ELR (cell line): ENCODE data around the gene IQSEC3.
"Not testable (repeated sequence)": the region's sequence is repeated elsewhere in the genome, so short reads cannot be mapped to it uniquely, and the experiment has no call there.

Experiments
- DNase-seq: peaks from one replicate; pipeline ENCODE4 v3.0.0-alpha.2; 2015; ENCODE audit warnings: low read depth

Gene IQSEC3

GRCh38 chr12:66428-66781 is at the start of gene IQSEC3:
IQSEC3 (plus strand) TSS chr12:66767; CDS start chr12:66883, 116 bp downstream.
- not testable (repeated sequence) for DNase-seq

GRCh38 chr12:17370-18340 is 48.9 kb upstream of the IQSEC3 start:
- DNase-seq, result not testable (repeated sequence)

DNA sequence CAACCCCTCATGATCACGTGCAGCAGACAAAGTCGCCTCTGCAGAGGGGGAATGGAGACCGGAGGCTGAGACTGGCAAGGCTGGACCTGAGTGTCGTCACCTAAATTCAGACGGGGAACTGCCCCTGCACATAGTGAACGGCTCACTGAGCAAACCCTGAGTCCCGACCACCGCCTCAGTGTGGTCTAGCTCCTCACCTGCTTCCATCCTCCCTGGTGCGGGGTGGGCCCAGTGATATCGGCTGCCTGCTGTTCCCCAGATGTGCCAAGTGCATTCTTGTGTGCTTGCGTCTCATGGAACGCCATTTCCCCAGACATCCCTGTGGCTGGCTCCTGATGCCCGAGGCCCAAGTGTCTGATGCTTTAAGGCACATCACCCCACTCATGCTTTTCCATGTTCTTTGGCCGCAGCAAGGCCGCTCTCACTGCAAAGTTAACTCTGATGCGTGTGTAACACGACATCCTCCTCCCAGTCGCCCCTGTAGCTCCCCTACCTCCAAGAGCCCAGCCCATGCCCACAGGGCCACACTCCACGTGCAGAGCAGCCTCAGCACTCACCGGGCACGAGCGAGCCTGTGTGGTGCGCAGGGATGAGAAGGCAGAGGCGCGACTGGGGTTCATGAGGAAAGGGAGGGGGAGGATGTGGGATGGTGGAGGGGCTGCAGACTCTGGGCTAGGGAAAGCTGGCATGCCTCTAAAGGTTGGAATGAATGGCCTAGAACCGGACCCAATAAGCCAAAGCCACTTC is 47.6 kb upstream of the IQSEC3 start:
- DNase-seq, result not testable (repeated sequence)

GRCh38 chr12:19906-20305 is 46.7 kb upstream of the IQSEC3 start:
- not testable (repeated sequence) for DNase-seq

DNA sequence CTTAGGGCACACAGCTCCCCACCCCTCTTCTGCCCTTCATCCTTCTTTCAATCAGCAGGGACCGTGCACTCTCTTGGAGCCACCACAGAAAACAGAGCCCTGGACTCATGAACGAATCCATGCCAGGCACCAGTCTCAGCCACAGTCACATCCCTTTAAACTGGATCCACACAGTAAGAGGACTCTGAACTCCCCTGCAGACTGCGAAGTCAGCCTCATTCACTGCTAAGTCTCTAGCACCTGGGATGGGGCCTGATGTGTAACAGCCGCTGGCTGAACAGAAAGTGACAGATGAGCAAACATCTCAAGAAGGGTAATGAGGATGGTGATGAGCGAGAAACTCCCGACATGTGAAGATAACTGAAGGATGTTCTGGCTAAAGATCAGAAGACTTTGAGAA is 45.8 kb upstream of the IQSEC3 start:
- no peak for DNase-seq

DNA sequence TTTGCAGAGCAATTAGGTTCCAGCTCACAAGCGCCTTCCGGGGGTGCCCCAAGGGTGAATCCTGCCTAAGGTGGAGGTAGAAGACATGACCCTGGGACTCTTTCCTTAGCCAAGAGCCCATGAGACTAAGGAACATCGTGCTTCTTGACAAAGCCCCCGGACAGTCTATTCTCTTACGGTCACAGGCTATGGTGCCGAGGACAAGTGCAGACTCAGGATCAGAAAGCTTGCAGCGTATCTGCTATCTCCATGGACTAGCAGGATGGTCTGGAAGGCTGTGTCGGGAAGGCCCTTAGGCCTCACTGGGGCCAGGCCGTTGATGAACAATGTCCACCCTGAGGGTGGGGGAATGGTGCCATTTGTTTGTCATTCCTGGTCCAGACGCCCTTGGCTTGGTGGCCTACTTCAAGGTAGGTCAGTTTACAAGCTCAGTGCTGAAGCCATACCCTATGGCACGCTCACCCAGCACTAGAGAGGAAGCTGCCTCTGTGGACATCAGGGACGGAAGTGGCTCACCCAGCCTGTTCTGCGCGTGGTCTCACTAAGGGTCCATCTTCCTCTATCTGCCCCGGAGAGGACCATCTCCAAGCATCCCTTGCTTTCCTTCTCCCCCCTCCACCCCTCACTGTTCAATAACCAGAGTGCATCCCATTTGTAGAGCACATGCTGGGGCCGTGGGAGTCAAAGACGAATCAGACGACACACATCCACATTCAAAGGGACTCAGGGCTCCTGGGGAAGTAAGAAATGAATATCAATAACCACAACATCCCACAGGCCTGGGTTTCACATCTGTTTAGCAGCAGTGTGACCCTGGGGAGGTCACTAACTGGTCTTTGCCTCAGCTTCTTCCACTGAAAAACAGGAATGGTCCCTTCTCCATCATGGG is 45.0 kb upstream of the IQSEC3 start:
- DNase-seq, result no peak

DNA sequence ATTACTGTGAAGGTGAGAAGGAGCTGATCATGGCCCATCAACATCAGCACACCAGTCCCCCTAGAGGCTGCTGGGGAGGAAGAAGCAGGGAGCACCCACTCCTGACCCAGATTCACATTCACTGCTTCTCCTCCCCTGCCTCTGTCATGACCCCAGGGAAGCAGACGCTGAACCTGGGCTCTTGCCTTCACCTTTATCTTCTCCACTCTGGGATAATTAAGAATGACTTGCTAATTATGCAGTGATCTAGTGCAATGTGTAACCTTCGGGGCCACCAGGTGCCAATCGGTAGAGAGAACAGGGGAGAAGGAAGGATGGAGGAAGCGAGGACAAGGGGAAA is 44.4 kb upstream of the IQSEC3 start:
- no peak for DNase-seq

- no peak for DNase-seq
Measured at GRCh38 chr12:22530-23201, 43.9 kb upstream of the IQSEC3 start.

DNA sequence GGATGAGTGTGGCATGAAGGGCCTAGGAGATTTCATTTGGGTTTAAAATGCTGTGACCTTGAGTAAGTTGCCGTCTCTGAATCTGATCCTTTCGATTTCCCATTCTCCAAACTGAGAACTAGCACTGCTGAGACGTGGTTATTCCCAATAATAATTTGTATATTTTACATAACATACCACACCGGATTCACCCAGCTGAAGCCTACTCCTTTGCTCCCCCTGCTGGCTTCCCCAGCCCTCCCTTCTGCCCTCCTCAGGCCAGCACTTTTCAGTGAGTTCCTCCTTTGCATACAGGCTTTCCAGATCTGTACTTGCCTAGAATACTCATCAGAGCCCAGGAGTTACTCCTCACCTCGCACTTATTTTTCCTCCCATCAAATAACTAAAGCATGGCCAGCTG is 38.7 kb upstream of the IQSEC3 start:
- not testable (repeated sequence) for DNase-seq

- not testable (repeated sequence) for DNase-seq
Measured at GRCh38 chr12:38775-39174, 27.8 kb upstream of the IQSEC3 start.

DNA sequence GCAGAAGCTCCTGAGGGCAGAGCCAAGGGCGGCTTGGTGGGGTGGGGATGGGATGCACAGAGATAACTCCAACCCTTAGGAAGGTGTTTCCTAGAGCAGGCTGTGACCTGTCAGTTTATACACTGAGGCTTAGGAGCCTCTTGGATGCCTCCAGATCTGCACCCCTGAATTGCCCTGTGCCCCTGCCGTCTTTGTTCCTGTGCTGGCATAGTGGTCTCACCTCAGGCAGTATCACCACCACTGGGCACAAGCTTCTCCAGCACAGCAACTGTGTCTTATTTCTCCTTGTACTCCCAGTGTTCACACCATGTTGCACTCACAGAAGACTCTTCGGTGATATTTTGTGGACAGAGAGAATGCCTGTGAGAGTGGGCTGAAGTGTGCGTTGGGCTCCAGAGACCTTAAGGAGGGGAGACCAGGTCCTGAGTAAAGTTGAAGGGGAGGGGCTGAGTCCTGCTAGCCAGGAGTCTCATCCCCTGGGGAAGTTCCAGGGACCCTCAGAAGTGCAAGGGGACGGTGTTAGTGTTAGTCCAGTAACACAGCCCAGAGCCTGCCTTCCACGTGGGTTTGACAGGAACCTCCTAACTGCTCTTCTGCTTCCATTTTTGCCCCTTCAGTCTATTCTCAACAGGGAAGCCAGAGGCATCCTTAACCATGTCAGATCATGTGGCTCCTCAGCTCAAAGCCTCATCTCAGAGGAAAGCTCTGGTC is 26.9 kb upstream of the IQSEC3 start:
- not testable (repeated sequence) for DNase-seq

- not testable (repeated sequence) for DNase-seq
Measured at GRCh38 chr12:44352-44751, 22.2 kb upstream of the IQSEC3 start.

- DNase-seq, result not testable (repeated sequence)
Measured at GRCh38 chr12:45235-45990, 21.2 kb upstream of the IQSEC3 start.

GRCh38 chr12:45991-46358 is 20.6 kb upstream of the IQSEC3 start:
- DNase-seq, result not testable (repeated sequence)

DNA sequence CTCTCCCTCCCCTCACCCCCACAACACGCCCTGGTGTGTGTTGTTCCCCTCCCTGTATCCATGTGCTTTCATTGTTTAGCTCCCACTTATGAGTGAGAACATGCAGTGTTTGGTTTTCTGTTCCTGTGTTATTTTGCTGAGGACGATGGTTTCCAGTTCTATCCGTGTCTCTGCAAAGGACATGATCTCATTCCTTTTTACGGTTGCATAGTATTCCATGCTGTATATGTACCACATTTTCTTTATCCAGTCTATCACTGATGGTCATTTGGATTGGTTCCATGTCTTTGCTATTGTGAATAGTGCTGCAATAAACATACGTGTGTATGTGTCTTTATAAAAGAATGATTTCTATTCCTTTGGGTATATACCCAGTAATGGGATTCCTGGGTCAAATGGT is 20.0 kb upstream of the IQSEC3 start:
- DNase-seq, result not testable (repeated sequence)

GRCh38 chr12:47699-48226 is 18.8 kb upstream of the IQSEC3 start:
- DNase-seq, result not testable (repeated sequence)

DNA sequence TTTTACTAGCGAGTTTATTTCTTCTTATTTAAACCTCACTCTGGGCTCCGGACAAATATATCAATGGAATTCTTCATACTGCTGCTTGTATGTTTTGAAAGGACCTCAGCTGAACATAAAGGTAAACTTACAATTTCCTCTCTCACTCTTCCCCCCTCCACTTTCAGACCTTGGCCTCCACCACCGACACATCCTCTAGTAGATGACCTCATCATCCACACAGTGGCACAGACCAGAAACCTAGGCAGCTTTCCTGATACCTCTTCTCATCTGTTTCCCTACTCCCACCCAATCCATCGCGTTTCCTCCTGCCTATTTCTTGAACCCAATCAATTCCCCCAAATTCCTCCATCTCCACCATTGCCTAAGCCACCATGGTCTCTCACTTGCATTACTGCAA is 17.4 kb upstream of the IQSEC3 start:
- not testable (repeated sequence) for DNase-seq

DNA sequence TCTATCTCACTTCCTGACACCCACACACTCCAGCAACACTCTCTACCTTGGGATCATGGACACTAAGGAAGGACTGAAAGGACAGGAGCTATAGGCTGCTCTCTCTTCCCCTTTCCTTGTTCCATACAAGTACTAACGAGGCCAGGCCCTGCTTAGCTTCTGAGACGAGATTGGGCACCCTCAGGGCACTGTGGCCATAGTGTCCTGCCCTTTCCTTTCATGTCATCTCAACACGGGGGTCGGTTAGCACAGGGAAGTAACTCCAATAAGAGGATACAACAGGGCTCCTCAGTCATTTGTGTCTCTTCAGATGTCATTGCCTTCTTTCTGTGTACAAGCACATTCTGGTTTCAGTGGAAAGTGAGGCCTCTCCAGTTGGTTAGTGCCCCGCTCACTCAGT is 15.5 kb upstream of the IQSEC3 start:
- not testable (repeated sequence) for DNase-seq

DNA sequence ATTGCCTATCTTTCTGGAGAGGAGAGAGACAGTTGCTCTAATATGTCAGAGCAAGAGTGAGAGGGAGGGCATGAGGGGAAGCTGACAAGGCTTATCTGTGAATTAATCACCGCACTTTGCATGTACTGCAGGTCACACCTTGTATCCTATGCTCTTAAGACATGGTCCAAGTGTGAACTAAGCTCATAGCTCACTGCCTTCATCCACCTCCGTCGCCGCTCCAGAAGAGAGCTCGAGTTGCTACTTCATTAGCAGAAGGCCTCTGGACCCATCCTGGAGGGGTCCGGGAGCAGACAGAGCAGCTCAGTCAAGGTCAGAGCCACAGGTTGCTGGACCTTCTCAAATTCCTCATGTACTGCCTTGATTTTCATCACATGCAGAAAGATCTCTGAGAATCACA is 14.6 kb upstream of the IQSEC3 start:
- DNase-seq, result not testable (repeated sequence)
